Dermis lymphatic vessel endothelial cell (primary cell): ENCODE results near the gene CLTC. TPM values are rescaled to one million over a fixed set of nuclear protein-coding genes. Genes with fewer than 3 reads are reported as not detected.

Experiments
- total RNA-seq: library from RNA; depleted of rRNA; stranded (reverse); fragments of >200 nt; gene quantifications from 2 replicates; pipeline ENCODE4 v1.2.1, GENCODE V29; 2014

The CLTC gene
- 419 and 513 TPM in 2 replicates for total RNA-seq

DNA sequence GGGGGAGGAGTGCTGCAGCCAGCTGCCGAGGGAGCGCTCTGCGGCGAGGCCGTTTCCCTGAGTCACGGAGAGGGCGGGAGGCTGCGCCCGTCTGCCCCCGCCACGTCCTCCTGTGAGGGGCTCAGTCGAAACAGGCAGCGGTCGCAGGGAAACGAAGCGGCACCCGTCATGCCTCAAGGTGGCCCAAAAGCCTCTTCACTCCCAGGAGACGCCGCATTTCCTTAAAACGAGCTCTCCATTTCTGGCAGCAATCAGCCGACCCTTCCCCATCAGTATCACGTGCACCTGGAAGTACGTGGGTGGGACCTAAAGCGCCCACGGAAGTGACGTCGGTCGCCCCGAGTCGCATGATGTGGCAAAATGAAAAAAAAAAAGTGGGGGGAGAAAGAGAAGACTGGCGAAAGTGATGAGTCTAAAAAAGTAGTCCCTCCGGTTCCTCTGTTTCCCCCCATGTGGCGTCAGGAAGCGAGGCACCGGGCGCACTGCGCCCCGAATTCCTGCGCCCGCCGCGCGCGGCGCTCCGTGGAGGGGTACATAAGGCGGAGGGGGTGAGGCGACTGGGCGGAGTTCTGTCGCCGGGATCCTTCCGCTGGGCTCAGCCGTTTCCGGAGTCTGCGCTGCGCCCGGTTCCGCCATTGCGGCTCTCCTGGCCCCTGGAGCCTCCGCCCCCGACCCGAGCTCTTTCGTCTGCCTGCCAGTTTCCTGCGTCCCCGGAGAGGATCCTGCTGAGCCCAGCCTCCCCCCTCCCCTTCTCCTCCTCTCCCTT is at the start of gene CLTC:
Gene CLTC (plus strand): TSS at position 598 of the 766 bp plus-strand sequence. CDS start 237 bp downstream, outside the sequence.

DNA sequence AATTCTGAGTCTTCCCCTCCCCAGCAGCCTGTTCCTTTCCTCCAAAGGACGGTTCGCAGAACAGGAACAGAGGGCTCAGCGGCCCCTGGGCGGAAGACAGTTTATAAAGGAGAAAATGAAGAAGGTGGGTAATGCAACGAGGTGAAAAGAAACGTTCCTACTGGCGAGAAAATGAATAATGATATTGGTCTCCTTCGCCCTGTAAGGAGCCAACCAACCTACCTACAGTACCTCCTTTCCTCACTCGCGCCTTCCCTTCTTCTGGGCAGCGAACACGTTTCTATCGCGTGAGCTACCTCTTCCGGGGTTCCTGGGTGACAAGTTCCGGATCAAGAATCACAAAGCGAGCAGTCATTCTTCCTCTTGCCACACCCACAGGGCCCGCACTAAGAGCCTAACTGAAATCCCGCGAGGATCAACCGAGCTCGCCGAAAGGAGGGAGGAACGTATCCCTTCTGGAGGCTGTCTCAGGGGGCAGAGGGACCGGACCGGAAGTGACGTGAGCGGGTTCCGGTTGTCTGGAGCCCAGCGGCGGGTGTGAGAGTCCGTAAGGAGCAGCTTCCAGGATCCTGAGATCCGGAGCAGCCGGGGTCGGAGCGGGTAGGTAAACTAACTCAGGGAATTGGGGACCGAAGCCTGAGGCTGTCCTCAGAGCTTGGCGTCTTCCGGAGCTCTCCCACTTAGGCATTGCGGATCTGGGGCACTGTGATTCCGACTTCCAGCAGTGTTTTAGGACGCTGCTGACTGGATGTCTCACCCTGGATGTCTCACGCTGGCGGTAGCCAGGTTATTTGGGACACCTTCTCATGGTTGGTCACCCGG is 87.7 kb downstream of the CLTC start, which contains the start of the genes PTRH2 and VMP1:
Gene PTRH2 (minus strand): TSS at position 282 of the 822 bp plus-strand sequence. CDS start 9,452 bp downstream, outside the sequence.
Gene VMP1 (plus strand): TSS at position 506 of the 822 bp plus-strand sequence. CDS start 23,793 bp downstream, outside the sequence.

Other genes with a start within 250 kb of the CLTC start
- gene DHX40, start 54.3 kb upstream of the CLTC start, total RNA-seq, result 56.2 and 68.4 TPM in 2 replicates
- gene PTRH2, start 87.5 kb downstream of the CLTC start, total RNA-seq, result 33.5 and 35.0 TPM in 2 replicates
- 121 and 144 TPM in 2 replicates for gene VMP1, start 87.8 kb downstream of the CLTC start, total RNA-seq